H9 (cell line): ENCODE measurements around the gene EIF5A2. TPM values are rescaled to one million over a fixed set of nuclear protein-coding genes. Genes with fewer than 3 reads are reported as not detected.
A peak's percentile ranks its signal among the peaks of the same experiment; 100 is the strongest.

Source experiments
- DNase-seq: peaks from one replicate; pipeline ENCODE4 v3.0.0-alpha.2; 2017
- H2AFZ ChIP-seq: one replicate; pipeline ENCODE4 v1.6.1; 2013; ENCODE audit warnings: mild to moderate bottlenecking, low read length, control low read depth, moderate library complexity
- H2AK5ac ChIP-seq: 2 replicates; pipeline ENCODE4 v1.6.1; 2013; ENCODE audit warnings: low read length, control low read depth, mixed read lengths; ENCODE audit not compliant: insufficient read length
- H2BK120ac ChIP-seq: one replicate; pipeline ENCODE4 v1.6.1; 2013; ENCODE audit warnings: low read depth, mild to moderate bottlenecking, low read length, control low read depth, inconsistent platforms; ENCODE audit not compliant: poor library complexity, severe bottlenecking
- H2BK12ac ChIP-seq: 2 replicates; pipeline ENCODE4 v1.6.1; 2013; ENCODE audit warnings: low read length, control low read depth, mixed read lengths, low read depth; ENCODE audit not compliant: insufficient read length
- H2BK15ac ChIP-seq: 2 replicates; pipeline ENCODE4 v1.6.1; 2013; ENCODE audit warnings: low read depth, low read length, control low read depth
- H2BK20ac ChIP-seq: one replicate; pipeline ENCODE4 v1.6.1; 2013; ENCODE audit warnings: low read depth, mild to moderate bottlenecking, low read length, control low read depth, inconsistent platforms; ENCODE audit not compliant: poor library complexity, severe bottlenecking
- H2BK5ac ChIP-seq: 2 replicates; pipeline ENCODE4 v1.6.1; 2013; ENCODE audit warnings: low read length, control low read depth, mixed read lengths; ENCODE audit not compliant: insufficient read length
- H3K14ac ChIP-seq: 2 replicates; pipeline ENCODE4 v1.6.1; 2013; ENCODE audit warnings: low read length, control low read depth; ENCODE audit not compliant: insufficient read depth
- H3K18ac ChIP-seq: 2 replicates; pipeline ENCODE4 v1.6.1; 2013; ENCODE audit warnings: low read depth, mild to moderate bottlenecking, mixed read lengths, low read length, control low read depth; ENCODE audit not compliant: insufficient read length
- H3K23ac ChIP-seq: 2 replicates; pipeline ENCODE4 v1.6.1; 2013; ENCODE audit warnings: low read length, control low read depth, mixed read lengths, low read depth; ENCODE audit not compliant: insufficient read length
- H3K23me2 ChIP-seq: 2 replicates; pipeline ENCODE4 v1.6.1; 2013; ENCODE audit warnings: low read depth, mild to moderate bottlenecking, mixed read lengths, low read length, control low read depth; ENCODE audit not compliant: insufficient read length, poor library complexity, severe bottlenecking
- H3K27ac ChIP-seq: 2 replicates; pipeline ENCODE4 v1.5.1; 2013; ENCODE audit warnings: low read length, control low read depth, mixed read lengths, low read depth; ENCODE audit not compliant: insufficient read length
- H3K27me3 ChIP-seq: 2 replicates; pipeline ENCODE4 v1.6.1; 2013; ENCODE audit warnings: low read length, control low read depth, inconsistent platforms; ENCODE audit not compliant: insufficient read depth
- H3K4ac ChIP-seq: 2 replicates; pipeline ENCODE4 v1.6.1; 2013; ENCODE audit warnings: low read depth, mild to moderate bottlenecking, control low read depth, inconsistent platforms, low read length, moderate library complexity
- H3K4me1 ChIP-seq: 2 replicates; pipeline ENCODE4 v1.6.1; 2013; ENCODE audit warnings: low read length, control low read depth, inconsistent platforms; ENCODE audit not compliant: insufficient read depth
- H3K4me2 ChIP-seq: 2 replicates; pipeline ENCODE4 v1.6.1; 2013; ENCODE audit warnings: low read length, control low read depth, mixed read lengths; ENCODE audit not compliant: insufficient read length, insufficient read depth
- H3K56ac ChIP-seq: 2 replicates; pipeline ENCODE4 v1.6.1; 2013; ENCODE audit warnings: low read depth, mild to moderate bottlenecking, mixed read lengths, low read length, control low read depth; ENCODE audit not compliant: insufficient read length
- H3K79me1 ChIP-seq: 2 replicates; pipeline ENCODE4 v1.6.1; 2013; ENCODE audit warnings: low read depth, mild to moderate bottlenecking, moderate library complexity, low read length, control low read depth, inconsistent platforms; ENCODE audit not compliant: insufficient read depth, poor library complexity, severe bottlenecking
- H3K79me2 ChIP-seq: 2 replicates; pipeline ENCODE4 v1.6.1; 2013; ENCODE audit warnings: low read length, control low read depth, inconsistent platforms; ENCODE audit not compliant: insufficient read depth
- H3K9ac ChIP-seq: 2 replicates; pipeline ENCODE4 v1.6.1; 2013; ENCODE audit warnings: low read length, control low read depth, mixed read lengths; ENCODE audit not compliant: insufficient read length; ENCODE audit errors: extremely low read depth
- H3K9me3 ChIP-seq: one replicate; pipeline ENCODE4 v1.6.1; 2013; ENCODE audit warnings: low read depth, low read length, inconsistent platforms; ENCODE audit not compliant: control insufficient read depth
- H3T11ph ChIP-seq: one replicate; pipeline ENCODE4 v1.6.1; 2013; ENCODE audit warnings: mild to moderate bottlenecking, low read length, control low read depth, inconsistent platforms
- H4K20me1 ChIP-seq: one replicate; pipeline ENCODE4 v1.6.1; 2013; ENCODE audit not compliant: control insufficient read depth, insufficient read length, insufficient read depth
- H4K5ac ChIP-seq: 2 replicates; pipeline ENCODE4 v1.6.1; 2013; ENCODE audit warnings: low read depth, mild to moderate bottlenecking, mixed read lengths, low read length, control low read depth; ENCODE audit not compliant: insufficient read length
- H4K8ac ChIP-seq: replicated peaks from 2 replicates; pipeline ENCODE4 v1.6.1; 2013; ENCODE audit warnings: low read length, control low read depth, mixed read lengths, low read depth; ENCODE audit not compliant: insufficient read length
- H4K91ac ChIP-seq: 2 replicates; pipeline ENCODE4 v1.6.1; 2013; ENCODE audit warnings: low read depth, mild to moderate bottlenecking, moderate library complexity, mixed read lengths, low read length, control low read depth; ENCODE audit not compliant: insufficient read length
- H3K27ac Mint-ChIP-seq, 3 experiments: 2 replicates in 2 of 3; 3 replicates in 1 of 3; pipeline ENCODE4 v1.8.0; 2020 to 2021; ENCODE audit warnings: mixed read lengths in 3 of 3, mild to moderate bottlenecking in 1 of 3, moderate library complexity in 1 of 3
- H3K27me3 Mint-ChIP-seq: 2 replicates; pipeline ENCODE4 v1.8.0; 2021; ENCODE audit warnings: low read depth, mild to moderate bottlenecking, moderate library complexity, mixed read lengths
- H3K36me3 Mint-ChIP-seq, 3 experiments: 2 replicates in 2 of 3; 3 replicates in 1 of 3; pipeline ENCODE4 v1.8.0; 2020 to 2021; ENCODE audit warnings: low read depth in 3 of 3, mixed read lengths in 3 of 3; ENCODE audit not compliant: insufficient read depth in 1 of 3
- H3K4me1 Mint-ChIP-seq, 2 experiments: 2 replicates each; pipeline ENCODE4 v1.8.0; 2020; ENCODE audit warnings: mixed read lengths in 2 of 2
- H3K4me3 Mint-ChIP-seq, 2 experiments: 2 replicates in 1 of 2; 3 replicates in 1 of 2; pipeline ENCODE4 v1.8.0; 2020 to 2021; ENCODE audit warnings: mild to moderate bottlenecking in 2 of 2, mixed read lengths in 2 of 2, moderate library complexity in 1 of 2
- H3K9me3 Mint-ChIP-seq, 2 experiments: 2 replicates in 1 of 2; 3 replicates in 1 of 2; pipeline ENCODE4 v1.8.0; 2020; ENCODE audit warnings: mild to moderate bottlenecking in 2 of 2, mixed read lengths in 2 of 2, moderate library complexity in 1 of 2
- WGBS: extraction: QIAGEN DNeasy Blood & Tissue Kit; methylation state at CpG from one replicate; pipeline ENCODE4 v1.1.7; 2013; ENCODE audit warnings: missing lambda C conversion rate, low lambda C conversion rate, mixed read lengths; ENCODE audit not compliant: insufficient read length; ENCODE audit errors: extremely low coverage; 5-methylcytosine and 5-hydroxymethylcytosine counted together
- total RNA-seq: library from RNA; stranded (reverse); gene quantifications from 2 replicates; pipeline ENCODE4 v1.2.1, GENCODE V29; 2021
- TF ChIP-seq, protein P1 (sequence below): fragments of 200-600 bp; sonication (generic); conservative IDR thresholded peaks from 3 replicates; pipeline ENCODE4 v1.8.0; 2021; ENCODE audit warnings: antibody characterized with exemption, mild to moderate bottlenecking

The EIF5A2 gene
- total RNA-seq, 1 experiment from 2014 or later = 7.7 TPM

DNA sequence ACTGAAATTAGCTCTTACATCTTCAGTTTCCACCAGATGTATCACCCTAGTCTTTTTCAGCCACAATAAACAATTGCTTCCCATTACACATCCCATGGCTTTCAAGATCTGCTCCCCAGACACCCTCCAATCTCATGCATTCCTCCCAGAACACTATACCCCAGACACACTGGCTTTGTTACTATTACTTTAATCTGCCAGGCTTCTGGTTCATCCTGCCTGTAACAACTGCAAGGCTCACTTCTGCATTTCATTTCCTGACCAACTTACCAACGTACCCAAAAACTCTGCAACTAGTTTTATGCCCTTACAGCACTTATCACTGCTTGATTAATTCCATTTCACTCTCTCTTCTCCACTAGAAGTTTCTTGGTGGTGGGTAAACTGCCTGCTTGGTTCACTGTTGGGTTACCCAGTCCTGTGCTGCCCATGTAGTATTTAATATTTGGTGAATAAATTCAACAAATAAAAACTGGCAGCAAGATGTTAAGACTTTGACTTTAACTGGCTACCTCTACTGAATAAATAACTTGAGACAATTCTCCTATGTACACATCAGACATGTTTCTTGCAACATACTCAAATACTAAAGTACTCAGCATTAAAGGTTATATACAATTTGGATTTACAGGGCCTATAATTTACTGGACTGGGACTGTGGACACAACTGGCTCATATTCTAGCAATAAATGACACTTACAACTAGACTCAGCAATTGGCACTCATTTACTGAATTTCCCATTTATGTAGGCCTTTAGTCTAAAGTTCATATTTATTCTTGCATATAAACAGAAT lies 41.1 kb downstream of the EIF5A2 start:
- Histone ChIP-seq H3K79me2 (peaks cover 8% of the 10 kb centered on the region; the same call in 1 of the 2 replicates), H3K23me2 (peaks cover 2% of the 10 kb centered on the region), H3T11ph (no peak overlapping the region), H3K18ac (no peak overlapping the region), H3K27ac (peak overlapping the region; percentile 43), H2BK12ac (no peak overlapping the region), H4K20me1 (no peaks in the 10 kb centered on the region), H3K23ac (no peak overlapping the region), H3K9ac (peak overlapping the region; percentile 27), H2BK5ac (no peak overlapping the region), H3K4me2 (peak overlapping the region; percentile 44), H2AFZ (no peak overlapping the region), H4K91ac (no peak overlapping the region), H2BK20ac (no peak overlapping the region), H2BK15ac (no peak overlapping the region), H4K5ac (no peak overlapping the region), H3K56ac (no peak overlapping the region), H3K4me1 (no peaks in the 10 kb centered on the region), H4K8ac (no peak overlapping the region), H3K14ac (no peak overlapping the region), H3K27me3 (no peaks in the 10 kb centered on the region), H3K4ac (no peak overlapping the region), H2AK5ac (no peak overlapping the region), H3K79me1 (no peaks in the 10 kb centered on the region), H3K9me3 (no peaks in the 10 kb centered on the region), H2BK120ac (no peak overlapping the region)
- peaks cover 13 to 22% of the 10 kb centered on the region in 2 experiments for H3K4me1 Mint-ChIP-seq
- H3K9me3 Mint-ChIP-seq = no peaks in the 10 kb centered on the region; a peak in 1 of 5 replicates
- WGBS = no CpG with 5 or more reads among the region's 1 CpG
- TF ChIP-seq, protein P1, sequence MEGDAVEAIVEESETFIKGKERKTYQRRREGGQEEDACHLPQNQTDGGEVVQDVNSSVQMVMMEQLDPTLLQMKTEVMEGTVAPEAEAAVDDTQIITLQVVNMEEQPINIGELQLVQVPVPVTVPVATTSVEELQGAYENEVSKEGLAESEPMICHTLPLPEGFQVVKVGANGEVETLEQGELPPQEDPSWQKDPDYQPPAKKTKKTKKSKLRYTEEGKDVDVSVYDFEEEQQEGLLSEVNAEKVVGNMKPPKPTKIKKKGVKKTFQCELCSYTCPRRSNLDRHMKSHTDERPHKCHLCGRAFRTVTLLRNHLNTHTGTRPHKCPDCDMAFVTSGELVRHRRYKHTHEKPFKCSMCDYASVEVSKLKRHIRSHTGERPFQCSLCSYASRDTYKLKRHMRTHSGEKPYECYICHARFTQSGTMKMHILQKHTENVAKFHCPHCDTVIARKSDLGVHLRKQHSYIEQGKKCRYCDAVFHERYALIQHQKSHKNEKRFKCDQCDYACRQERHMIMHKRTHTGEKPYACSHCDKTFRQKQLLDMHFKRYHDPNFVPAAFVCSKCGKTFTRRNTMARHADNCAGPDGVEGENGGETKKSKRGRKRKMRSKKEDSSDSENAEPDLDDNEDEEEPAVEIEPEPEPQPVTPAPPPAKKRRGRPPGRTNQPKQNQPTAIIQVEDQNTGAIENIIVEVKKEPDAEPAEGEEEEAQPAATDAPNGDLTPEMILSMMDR = no peak
- no peaks in the 10 kb centered on the region; the same call in 1 of the 2 replicates for H3K27me3 Mint-ChIP-seq
- H3K4me3 Mint-ChIP-seq = peak overlapping the region; percentile 31 to 45
- peaks cover 21 to 53% (median 24%) of the 10 kb centered on the region in 3 experiments for H3K36me3 Mint-ChIP-seq
- DNase-seq = no peak
- peak overlapping the region in 2 of 3 experiments; percentile 55 to 72; a peak in 4 of 7 replicates for H3K27ac Mint-ChIP-seq
